ENCODE measurements around the gene RCBTB2. TPM values are rescaled to one million over a fixed set of nuclear protein-coding genes. Genes with fewer than 3 reads are reported as not detected.

The RCBTB2 gene
- total RNA-seq, 2 donors from 2014 or later = 1.6 to 1.7 TPM

DNA sequence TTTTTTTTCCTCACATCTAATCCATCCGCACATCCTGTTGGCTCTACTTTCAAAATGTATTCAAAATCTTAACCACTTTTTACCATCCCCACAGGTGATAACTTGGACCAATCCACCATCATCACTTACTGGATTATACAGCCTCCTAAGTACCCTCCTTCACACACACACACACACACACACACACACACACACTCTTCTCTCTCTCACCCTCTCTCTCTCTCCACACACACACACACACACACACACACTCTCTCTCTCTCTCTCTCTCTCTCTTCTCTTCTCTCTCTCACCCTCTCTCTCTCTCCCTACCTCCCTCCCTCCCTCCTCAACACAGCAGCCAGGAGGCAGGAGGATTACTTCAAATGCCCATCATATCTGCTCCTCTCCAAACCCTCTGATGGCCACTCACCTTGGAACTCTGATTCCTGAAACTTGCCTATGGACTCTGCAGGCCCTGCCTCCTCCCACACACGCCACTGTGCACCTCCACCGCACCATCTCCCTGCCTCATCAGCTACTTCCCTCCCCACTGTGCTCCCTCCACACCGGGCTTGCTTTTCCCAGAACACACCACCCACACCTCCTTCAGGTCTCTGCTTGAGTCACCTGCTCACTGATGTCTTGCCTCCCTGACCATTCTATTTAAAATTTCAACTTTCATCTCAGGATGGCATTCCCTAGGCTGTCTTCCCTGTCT, 39.7 kb downstream of the RCBTB2 start:
- peaks cover 0 to 5% of the 10 kb centered on the region in 2 donors for H3K36me3 Mint-ChIP-seq
- H3K27ac Mint-ChIP-seq = no peak overlapping the region
- ATAC-seq (peak; percentile 3 to 19), DNase-seq (ENCODE audit: low spot score in 2 of 2) (no peak)
- H3K9me3 Mint-ChIP-seq = no peaks in the 10 kb centered on the region

DNA sequence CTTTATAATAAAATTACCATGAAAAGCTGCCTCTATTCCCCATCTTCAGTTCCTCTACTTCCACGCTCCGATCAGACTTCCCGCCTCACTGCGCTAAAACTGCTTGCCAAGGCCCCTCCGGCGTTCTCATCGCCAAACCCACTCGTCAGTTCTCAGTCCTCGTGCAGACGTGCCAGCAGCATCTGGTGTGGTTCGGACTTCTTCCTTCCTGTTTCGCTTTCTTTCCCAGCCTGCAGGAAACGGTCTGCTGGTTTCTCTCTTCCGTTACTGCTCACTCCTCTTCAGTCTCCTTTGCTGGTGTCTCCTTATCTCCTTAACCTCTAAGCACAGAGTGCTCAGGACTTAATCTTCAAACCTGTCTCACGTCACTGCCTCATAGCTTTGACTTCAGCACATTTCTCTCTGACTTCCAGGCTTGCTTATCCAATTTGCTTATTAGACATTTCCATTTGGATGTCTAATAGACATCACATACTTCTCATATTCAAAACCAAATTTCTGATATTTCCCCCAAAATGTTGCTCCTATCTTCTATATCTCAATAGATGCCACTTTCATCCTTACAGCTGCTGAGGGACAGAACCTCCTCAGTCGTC, 40.3 kb downstream of the RCBTB2 start:
- H3K9me3 Mint-ChIP-seq = no peaks in the 10 kb centered on the region
- H3K27ac Mint-ChIP-seq = no peak overlapping the region
- DNase-seq (ENCODE audit: low spot score in 2 of 2) (peak; percentile 54 to 66), ATAC-seq (peak; percentile 80 to 91)
- H3K36me3 Mint-ChIP-seq = peaks cover under 1 to 6% of the 10 kb centered on the region in 2 donors

DNA sequence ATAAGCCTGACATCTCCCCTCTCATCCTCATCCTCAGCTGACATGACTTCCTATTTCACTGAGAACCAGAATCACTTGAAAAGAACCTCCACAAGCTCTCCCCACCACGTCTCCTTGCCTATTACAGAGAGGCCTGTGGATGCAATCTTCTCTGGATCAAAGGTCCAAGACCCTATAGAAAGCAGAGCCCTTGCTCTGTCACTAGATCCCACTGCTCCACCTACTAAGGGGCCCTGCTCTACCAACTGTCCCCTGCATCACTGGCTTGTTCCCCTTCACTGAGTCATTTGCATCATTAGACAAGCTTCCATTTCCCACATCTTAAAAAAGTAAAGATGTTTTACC, 40.8 kb downstream of the RCBTB2 start:
- no peaks in the 10 kb centered on the region for H3K9me3 Mint-ChIP-seq
- ATAC-seq = peak; percentile 52 to 60
- no peak overlapping the region for H3K27ac Mint-ChIP-seq
- peaks cover 5 to 11% of the 10 kb centered on the region in 2 donors for H3K36me3 Mint-ChIP-seq
- no peak for DNase-seq (ENCODE audit: low spot score in 2 of 2)

DNA sequence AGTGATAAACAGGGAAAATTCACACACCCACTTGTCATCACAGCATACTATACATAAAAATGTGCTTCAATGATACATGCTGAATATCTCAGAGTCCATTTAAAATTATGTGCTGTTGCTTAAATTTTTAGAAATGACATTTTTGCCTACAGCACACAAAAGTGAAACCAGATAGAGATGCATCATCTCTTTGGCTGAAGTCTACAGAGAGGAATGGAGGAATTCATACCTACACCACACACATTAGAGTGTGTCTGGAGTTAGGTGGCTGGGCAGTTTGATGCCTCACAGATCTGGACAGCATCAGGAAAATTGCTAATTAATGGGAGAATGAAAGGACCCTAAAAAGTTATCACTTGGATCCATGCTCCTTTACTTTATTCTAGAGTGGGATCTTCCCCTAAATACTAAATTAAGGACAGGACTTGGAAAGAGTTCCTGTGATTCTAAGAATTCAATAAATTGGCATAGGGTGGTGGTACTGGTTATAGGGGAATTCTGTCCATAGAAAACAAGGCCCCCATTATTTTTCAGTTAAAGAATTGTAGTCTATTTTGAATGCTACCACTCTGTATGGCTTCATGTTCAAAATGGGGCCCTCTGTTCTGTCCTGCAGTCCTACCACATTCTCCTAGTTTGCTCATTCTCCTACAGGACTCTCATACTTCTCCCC, 41.3 kb downstream of the RCBTB2 start:
- peak; percentile 42 to 45 for ATAC-seq
- Mint-ChIP-seq H3K9me3 (no peaks in the 10 kb centered on the region), H3K27ac (no peak overlapping the region), H3K36me3 (peaks cover 5 to 11% of the 10 kb centered on the region in 2 donors)
- no peak for DNase-seq (ENCODE audit: low spot score in 2 of 2)

DNA sequence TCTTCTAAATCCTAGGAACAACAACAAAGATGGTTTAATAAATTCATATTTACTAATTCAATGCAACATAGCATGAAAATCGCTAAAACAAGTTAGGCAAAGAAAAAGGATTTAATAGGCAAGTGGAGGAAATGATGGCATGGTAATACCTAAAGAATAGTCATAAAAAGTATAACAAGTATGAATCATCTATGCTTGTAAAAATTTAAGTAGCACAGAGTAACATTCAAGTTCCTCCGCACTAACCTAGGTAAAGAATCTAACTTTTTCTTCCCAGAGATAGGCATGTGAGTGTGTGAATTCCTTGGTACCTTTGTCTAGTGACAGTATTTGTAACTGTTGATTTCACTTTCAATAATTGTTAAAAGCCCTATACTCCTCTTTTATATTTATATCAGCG, 42.6 kb downstream of the RCBTB2 start:
- ATAC-seq = no peak
- Mint-ChIP-seq H3K36me3 (peaks cover 5 to 11% of the 10 kb centered on the region in 2 donors), H3K9me3 (no peaks in the 10 kb centered on the region), H3K27ac (no peak overlapping the region)
- no peak for DNase-seq (ENCODE audit: low spot score in 2 of 2)

DNA sequence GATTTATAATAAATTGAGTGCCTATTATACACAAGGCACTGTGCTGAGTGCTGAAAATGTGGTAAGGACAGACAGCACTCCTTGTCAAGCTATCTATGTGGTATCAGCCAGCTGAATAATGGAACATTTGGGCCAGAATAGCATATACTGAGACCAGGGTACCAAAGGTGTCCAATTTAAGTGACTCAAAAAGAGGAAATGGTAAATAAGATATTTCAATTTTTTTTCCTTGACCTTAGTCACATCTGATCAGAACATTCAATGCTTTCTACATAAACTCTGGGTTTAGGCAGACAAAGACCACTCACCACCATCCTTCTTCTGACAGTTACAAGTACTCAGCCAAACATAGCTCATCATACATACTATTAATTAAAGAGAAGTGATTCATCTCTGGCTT, 43.2 kb downstream of the RCBTB2 start:
- Mint-ChIP-seq H3K9me3 (no peaks in the 10 kb centered on the region), H3K36me3 (peaks cover 5 to 11% of the 10 kb centered on the region in 2 donors), H3K27ac (no peak overlapping the region)
- no peak for ATAC-seq
- DNase-seq (ENCODE audit: low spot score in 2 of 2) = no peak

DNA sequence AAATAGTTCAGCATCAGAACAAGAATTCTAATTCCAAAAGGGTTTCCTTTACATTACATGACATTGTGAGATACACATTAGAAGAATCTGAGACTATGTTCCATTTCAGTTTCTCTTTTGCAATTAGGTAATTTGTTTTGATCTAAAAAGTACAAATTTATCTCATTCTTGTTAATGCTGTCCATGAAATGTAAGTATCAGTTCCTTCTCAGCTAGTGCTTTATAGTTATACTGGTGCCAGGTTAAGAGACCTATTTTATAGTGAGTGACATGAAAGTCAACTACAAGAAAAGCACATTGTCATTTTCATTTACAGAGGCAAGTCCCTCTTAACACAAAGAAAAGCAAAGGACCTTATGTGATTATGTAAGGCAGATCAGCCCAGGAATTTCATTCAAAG, 43.9 kb downstream of the RCBTB2 start:
- Mint-ChIP-seq H3K36me3 (peaks cover 5 to 11% of the 10 kb centered on the region in 2 donors), H3K27ac (peak overlapping the region in 1 of 2 donors; percentile 72), H3K9me3 (no peaks in the 10 kb centered on the region)
- DNase-seq (ENCODE audit: low spot score in 2 of 2) (no peak), ATAC-seq (no peak)

DNA sequence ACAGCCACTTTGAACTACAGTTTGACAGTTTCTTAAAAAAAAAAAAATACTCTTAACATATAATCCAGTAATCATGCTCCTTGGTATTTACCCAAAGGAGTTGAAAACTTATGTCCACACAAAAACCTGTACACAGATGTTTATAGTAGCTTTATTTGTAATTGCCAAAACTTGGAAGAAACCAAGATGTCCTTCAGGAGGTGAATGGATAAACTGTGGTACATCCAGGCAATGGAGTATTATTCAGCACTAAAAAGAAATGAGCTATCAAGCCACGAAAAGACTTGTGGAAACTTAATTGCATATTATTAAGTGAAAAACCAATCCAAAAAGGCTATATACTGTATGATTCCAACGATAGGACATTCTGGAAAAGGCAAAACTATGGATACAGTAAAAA, 44.9 kb downstream of the RCBTB2 start:
- no peak overlapping the region for H3K27ac Mint-ChIP-seq
- ATAC-seq (no peak), DNase-seq (ENCODE audit: low spot score in 2 of 2) (no peak)
- no peaks in the 10 kb centered on the region for H3K9me3 Mint-ChIP-seq
- peaks cover 5 to 11% of the 10 kb centered on the region in 2 donors for H3K36me3 Mint-ChIP-seq

DNA sequence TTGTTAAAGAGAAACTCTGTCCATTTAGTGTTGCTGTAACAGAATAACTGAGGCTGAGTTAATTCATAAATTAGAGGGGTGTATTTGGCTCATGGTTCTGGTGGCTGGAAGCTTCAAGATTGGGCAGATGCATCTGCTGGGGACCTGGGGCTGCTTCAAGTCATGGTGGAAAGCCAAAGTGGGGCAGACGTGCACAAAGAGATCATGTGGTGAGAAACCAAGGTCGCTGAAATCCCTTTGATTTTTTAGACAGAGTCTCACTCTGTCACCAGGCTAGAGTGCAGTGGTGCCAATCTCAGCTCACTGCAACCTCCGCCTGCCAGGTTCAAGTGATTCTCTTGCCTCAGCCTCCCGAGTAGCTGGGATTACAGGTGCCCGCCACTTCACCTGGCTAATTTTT, 46.0 kb downstream of the RCBTB2 start:
- Mint-ChIP-seq H3K36me3 (peaks cover 5 to 11% of the 10 kb centered on the region in 2 donors), H3K27ac (peak overlapping the region in 1 of 2 donors; percentile 18), H3K9me3 (no peaks in the 10 kb centered on the region)
- DNase-seq (ENCODE audit: low spot score in 2 of 2) (no peak), ATAC-seq (no peak)

DNA sequence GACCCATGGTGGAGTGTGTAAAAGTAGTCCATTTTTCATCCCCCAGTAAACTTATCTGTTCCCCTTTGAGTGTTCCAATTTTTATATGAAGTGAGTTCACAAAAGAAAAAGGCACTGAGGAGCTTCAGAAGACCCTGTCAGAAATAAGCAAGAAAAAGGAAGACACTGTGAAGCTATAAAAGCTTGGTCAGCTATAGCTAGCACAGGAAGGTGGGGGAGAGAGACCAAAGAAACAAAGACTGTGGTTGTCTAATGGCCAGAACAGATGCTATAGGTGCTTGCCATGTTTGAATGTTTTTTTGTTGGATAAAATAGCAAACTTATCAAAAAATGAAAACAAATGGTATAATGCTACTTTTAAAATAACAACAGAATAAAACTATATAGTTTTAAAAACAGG, 46.5 kb downstream of the RCBTB2 start:
- Mint-ChIP-seq H3K9me3 (no peaks in the 10 kb centered on the region), H3K27ac (no peak overlapping the region), H3K36me3 (peaks cover 5 to 11% of the 10 kb centered on the region in 2 donors)
- DNase-seq (ENCODE audit: low spot score in 2 of 2) (no peak), ATAC-seq (no peak)

DNA sequence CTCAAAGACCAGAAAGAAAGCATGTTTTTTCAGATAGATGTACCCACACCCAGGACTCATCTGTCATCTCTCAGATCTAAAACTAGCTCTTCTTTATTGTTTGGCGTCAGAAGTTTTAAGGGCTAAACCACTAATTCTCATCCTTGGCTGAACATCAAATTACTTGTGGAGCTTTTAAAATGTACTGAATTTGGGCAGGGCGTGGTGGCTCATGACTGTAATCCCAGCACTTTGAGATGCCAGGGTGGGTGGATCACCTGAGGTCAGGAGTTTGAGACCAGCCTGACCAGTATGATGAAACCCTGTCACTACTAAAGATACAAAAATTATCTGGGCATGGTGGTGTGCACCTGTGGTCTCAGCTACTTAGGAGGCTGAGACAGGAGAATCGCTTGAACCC, 47.4 kb downstream of the RCBTB2 start:
- no peak for ATAC-seq
- DNase-seq (ENCODE audit: low spot score in 2 of 2) = no peak
- H3K27ac Mint-ChIP-seq = no peak overlapping the region
- H3K36me3 Mint-ChIP-seq = peaks cover 5 to 11% of the 10 kb centered on the region in 2 donors
- H3K9me3 Mint-ChIP-seq = no peaks in the 10 kb centered on the region

DNA sequence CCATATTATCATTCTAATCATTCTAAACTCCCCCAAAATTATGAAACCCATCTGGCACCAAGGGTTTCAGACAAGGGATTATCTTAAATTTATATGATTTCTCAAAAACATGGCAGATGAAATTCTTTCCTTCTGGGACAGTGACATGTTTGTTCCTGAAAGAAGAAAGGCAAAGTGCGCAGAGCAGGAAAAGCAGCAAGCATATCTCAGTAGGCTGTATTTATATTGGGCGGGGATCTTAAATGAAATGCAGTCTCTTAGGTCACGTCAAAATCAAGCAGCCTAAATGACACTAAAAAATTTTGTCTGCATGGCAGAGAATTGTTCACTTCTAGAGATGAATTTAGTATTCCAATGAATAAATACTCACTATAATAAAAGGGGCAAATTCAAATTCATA, 49.3 kb downstream of the RCBTB2 start:
- ATAC-seq (no peak), DNase-seq (ENCODE audit: low spot score in 2 of 2) (no peak)
- no peaks in the 10 kb centered on the region for H3K9me3 Mint-ChIP-seq
- no peak overlapping the region for H3K27ac Mint-ChIP-seq
- peaks cover 5 to 6% of the 10 kb centered on the region in 2 donors for H3K36me3 Mint-ChIP-seq

DNA sequence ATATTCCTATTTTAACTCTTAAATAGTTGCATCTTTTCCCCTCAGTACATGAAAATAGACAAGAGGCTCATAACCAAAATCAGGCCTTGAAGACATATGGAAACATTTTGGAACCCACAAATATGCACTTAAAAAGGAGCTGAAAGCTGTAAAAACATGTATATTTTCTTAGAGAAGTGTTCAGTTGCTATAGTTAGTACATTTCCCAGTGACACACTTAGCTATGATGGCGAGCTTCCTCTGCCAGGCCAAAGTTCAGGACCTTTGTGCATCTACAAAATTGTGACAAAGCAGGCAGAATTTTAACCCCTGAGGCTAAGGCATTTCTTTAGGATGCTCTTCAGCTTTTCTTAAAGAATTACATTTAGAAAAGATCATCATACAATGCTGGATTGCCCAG, 54.5 kb downstream of the RCBTB2 start:
- peaks cover 0 to 12% of the 10 kb centered on the region in 2 donors for H3K36me3 Mint-ChIP-seq
- ATAC-seq (no peak), DNase-seq (ENCODE audit: low spot score in 2 of 2) (no peak)
- H3K9me3 Mint-ChIP-seq = no peaks in the 10 kb centered on the region
- no peak overlapping the region for H3K27ac Mint-ChIP-seq

DNA sequence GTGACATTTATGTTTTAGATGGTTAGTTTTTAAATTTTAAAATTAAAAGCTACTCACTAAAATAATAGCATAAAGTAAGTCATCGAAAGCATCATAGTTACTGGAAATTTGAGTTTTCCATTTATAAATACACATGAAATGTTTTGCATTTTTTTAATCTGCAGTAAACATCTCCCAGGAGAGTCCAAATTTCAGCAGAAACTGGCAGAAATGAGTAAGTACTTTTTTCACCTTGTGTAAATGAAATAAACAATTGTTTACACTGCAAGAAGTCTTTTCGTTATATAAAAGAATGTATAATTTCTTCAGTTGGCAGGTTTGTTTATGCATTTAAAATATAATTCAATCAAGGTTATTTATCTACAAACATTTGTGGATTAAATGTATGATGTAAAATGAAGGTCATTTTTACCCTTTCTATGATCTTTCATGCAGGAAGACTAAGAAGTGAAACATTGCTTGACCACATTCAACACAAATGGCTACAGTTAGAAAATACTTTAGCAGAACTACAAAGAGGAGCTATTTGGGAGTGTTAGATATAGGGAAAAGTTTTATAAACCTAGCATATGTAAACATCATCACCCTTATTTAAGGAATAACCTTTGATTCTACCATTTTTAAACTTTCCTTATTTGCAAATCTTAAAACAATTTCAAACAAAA, 55.6 kb downstream of the RCBTB2 start:
- no peak for ATAC-seq
- Mint-ChIP-seq H3K9me3 (no peaks in the 10 kb centered on the region), H3K36me3 (peaks cover 0 to 12% of the 10 kb centered on the region in 2 donors), H3K27ac (no peak overlapping the region)
- DNase-seq (ENCODE audit: low spot score in 2 of 2) = no peak

DNA sequence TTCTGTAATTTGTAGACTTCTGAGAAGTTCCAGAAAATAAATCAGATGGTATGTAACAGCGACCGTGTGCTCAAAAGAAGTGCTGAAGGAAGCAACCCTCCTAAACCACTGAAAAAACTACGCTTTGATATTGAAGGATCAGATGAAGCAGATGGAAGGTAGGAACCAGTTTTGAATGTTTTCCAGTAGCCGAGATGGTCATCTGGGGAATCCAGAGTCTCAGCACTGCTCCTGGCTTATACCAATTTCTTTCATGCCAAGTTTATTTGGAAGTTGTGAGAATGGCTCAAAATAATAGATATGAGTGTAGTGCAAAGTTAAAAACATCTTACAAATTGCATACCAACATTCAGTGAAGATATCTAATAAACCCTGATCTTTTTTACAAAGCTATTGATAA, 56.2 kb downstream of the RCBTB2 start:
- Mint-ChIP-seq H3K27ac (no peak overlapping the region), H3K9me3 (no peaks in the 10 kb centered on the region), H3K36me3 (peaks cover 0 to 12% of the 10 kb centered on the region in 2 donors)
- DNase-seq (ENCODE audit: low spot score in 2 of 2) = no peak
- no peak for ATAC-seq

DNA sequence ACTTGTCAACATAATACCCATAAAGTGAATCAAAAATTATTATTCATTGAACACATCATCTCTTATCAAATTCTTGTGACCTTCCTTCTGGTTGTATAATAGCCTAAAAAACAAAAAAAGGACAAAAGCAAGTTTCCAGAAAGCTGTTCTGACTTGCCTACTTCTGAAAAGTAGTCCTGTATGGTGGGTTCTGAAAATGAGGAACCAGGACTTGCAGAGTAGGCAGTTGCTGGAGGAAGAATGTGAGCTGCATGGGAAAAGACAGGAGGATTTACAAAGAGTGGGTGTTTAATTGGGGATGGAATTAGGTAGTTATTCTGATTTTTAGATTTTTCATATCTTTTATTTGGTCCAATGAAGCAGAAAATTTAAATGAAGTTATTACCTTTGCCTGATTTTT, 56.7 kb downstream of the RCBTB2 start:
- Mint-ChIP-seq H3K9me3 (no peaks in the 10 kb centered on the region), H3K36me3 (peaks cover 0 to 12% of the 10 kb centered on the region in 2 donors)

DNA sequence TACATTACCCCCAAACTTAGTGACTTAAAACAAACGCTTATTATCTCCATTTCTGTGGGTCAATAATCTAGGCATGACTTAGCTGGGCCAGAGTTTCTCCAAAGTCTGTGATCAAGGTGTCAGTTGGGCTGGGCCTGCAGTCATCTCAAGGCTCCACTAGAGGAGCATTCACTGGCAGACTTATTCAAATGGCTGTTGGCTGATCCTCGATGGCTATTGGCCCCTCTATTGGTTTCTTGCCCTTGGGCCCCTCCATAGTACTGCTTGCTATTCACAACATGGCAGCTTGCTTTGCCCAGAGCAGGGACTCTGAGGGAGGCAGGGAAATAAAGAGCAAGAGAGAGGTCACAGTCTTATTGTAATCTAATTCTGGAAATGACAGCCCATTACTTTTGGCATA, 57.6 kb downstream of the RCBTB2 start:
- Mint-ChIP-seq H3K9me3 (no peaks in the 10 kb centered on the region), H3K36me3 (peaks cover 0 to 12% of the 10 kb centered on the region in 2 donors), H3K27ac (peak overlapping the region in 1 of 2 donors; percentile 9)
- no peak for DNase-seq (ENCODE audit: low spot score in 2 of 2)
- ATAC-seq = no peak

More for the DNA sequence above, 56.7 kb downstream of the RCBTB2 start:
- DNase-seq (ENCODE audit: low spot score in 2 of 2) (no peak), ATAC-seq (no peak)
- no peak overlapping the region for H3K27ac Mint-ChIP-seq

Data from activated naive CD4-positive, alpha-beta T cell treated with anti-CD3 and anti-CD28 coated beads, Interleukin-2, amount 50 U/mL, for 72 hours (primary cell).